BJ (cell line): ENCODE results near the gene NTPCR. TPM values are rescaled to one million over a fixed set of nuclear protein-coding genes. Genes with fewer than 3 reads are reported as not detected.

Experiments used
- CTCF ChIA-PET: fragments of 350-600 bp; formaldehyde crosslinking; extraction: SDS; loops from one replicate; lab custom pipeline; 2021; ENCODE audit warnings: antibody characterized with exemption, inconsistent platforms; lab: Yijun Ruan, JAX
- POLR2A ChIA-PET: fragments of 300-600 bp; sonication (Branson Sonifier 250); formaldehyde crosslinking; extraction: SDS; loops from one replicate; lab custom pipeline; 2021; ENCODE audit warnings: antibody characterized with exemption; lab: Charles Lee
- DNase-seq: peaks from one replicate; pipeline ENCODE4 v3.0.0-alpha.2; 2011; ENCODE audit warnings: low read depth
- H3K27me3 ChIP-seq: 2 replicates; pipeline ENCODE4 v1.6.0; 2011; ENCODE audit warnings: low read length; ENCODE audit not compliant: control insufficient read depth, insufficient read depth
- H3K36me3 ChIP-seq: 2 replicates; pipeline ENCODE4 v1.5.1; 2011; ENCODE audit warnings: low read length; ENCODE audit not compliant: control insufficient read depth, insufficient read depth
- H3K4me3 ChIP-seq: 2 replicates; pipeline ENCODE4 v1.5.1; 2011; ENCODE audit warnings: low read depth, mild to moderate bottlenecking, control low read depth, low read length
- polyA plus RNA-seq: library from polyadenylated mRNA; depleted of rRNA; stranded (reverse); fragments of >200 nt; gene quantifications from 2 replicates; pipeline ENCODE4 v1.2.3, GENCODE V29; 2011
- TF ChIP-seq, protein P1 (sequence below): IDR thresholded peaks from 2 replicates; pipeline ENCODE4 v1.5.1; 2011; ENCODE audit warnings: low read depth, mild to moderate bottlenecking, control low read depth, inconsistent platforms, low read length, moderate library complexity; ENCODE audit not compliant: insufficient read depth

NTPCR gene
- polyA plus RNA-seq, 1 experiment, result 23.4 TPM

DNA sequence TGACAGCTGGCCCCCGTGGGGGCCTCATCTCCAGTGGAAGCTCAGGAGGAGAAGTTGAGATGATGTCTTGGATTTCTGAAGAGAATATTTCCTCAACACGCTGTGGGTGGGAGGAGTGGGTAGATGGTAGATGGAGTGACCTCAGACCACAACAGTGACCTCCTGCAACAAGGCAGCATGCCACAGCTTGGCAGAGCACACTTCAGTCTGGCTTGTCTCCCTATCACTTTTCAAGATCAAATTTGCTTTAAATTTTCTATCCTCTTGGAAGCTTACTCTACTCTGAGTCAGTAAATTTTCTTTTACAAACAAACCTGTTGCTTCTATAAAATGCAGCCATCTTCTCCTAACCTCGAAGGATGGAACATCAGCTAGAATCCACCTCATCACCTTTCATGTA is 59.7 kb downstream of the NTPCR start:
- DNase-seq, result no peak
- POLR2A ChIA-PET, result no interaction called here
- Histone ChIP-seq H3K27me3 (no peaks in the 10 kb centered on the region), H3K4me3 (no peak overlapping the region), H3K36me3 (peaks cover 2% of the 10 kb centered on the region; the same call in 1 of the 2 replicates)
- CTCF ChIA-PET, result interaction anchor here (1.4 kb wide), 1 partner anchor 94 kb away, joined by 3 read pairs; no protein-coding TSS in a partner anchor
- TF ChIP-seq, protein P1, sequence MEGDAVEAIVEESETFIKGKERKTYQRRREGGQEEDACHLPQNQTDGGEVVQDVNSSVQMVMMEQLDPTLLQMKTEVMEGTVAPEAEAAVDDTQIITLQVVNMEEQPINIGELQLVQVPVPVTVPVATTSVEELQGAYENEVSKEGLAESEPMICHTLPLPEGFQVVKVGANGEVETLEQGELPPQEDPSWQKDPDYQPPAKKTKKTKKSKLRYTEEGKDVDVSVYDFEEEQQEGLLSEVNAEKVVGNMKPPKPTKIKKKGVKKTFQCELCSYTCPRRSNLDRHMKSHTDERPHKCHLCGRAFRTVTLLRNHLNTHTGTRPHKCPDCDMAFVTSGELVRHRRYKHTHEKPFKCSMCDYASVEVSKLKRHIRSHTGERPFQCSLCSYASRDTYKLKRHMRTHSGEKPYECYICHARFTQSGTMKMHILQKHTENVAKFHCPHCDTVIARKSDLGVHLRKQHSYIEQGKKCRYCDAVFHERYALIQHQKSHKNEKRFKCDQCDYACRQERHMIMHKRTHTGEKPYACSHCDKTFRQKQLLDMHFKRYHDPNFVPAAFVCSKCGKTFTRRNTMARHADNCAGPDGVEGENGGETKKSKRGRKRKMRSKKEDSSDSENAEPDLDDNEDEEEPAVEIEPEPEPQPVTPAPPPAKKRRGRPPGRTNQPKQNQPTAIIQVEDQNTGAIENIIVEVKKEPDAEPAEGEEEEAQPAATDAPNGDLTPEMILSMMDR, result no peak

DNA sequence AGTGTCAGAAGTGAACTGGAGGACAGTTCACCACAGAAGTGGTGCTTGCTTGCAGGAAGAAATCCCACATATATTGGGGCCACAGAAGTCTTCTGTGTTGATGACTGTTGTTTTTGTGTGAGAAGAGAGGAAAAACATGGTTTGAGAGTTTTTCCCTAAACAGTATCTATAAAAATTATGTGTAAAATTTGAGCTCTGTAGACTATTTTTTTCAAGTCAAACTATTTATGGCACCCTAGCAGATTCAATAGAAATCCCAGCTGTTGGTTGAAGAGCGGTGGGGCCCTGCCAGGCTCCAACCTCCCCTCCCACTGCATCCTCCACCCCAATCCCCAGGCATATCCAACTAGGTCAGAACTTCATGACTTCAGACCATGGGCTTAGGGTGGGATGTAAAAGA is 61.6 kb downstream of the NTPCR start:
- TF ChIP-seq, protein P1, result no peak
- Histone ChIP-seq H3K36me3 (peaks cover 2% of the 10 kb centered on the region; the same call in 1 of the 2 replicates), H3K27me3 (no peaks in the 10 kb centered on the region), H3K4me3 (no peak overlapping the region)
- POLR2A ChIA-PET, result no interaction called here
- CTCF ChIA-PET, result interaction anchor here (1.1 to 2.2 kb wide), 2 partner anchors 12 to 14 kb away, joined by 3 to 6 read pairs; no protein-coding TSS in a partner anchor
- DNase-seq, result no peak

GRCh38 chr1:233015965-233016364 is 65.6 kb downstream of the NTPCR start:
- CTCF ChIA-PET, result no interaction called here
- TF ChIP-seq, protein P1, result no peak
- DNase-seq, result no peak
- no peaks in the 10 kb centered on the region for H3K27me3 ChIP-seq
- peaks cover 2% of the 10 kb centered on the region; the same call in 1 of the 2 replicates for H3K36me3 ChIP-seq
- POLR2A ChIA-PET, result no interaction called here
- H3K4me3 ChIP-seq, result no peak overlapping the region

- Histone ChIP-seq H3K36me3 (peaks cover 2% of the 10 kb centered on the region; the same call in 1 of the 2 replicates), H3K27me3 (no peaks in the 10 kb centered on the region), H3K4me3 (no peak overlapping the region)
- ChIA-PET CTCF (no interaction called here), POLR2A (no interaction called here)
- TF ChIP-seq, protein P1, result no peak
- no peak for DNase-seq
These were observed 66.4 kb downstream of the NTPCR start for GRCh38 chr1:233016798-233017197.

- CTCF ChIA-PET, result no interaction called here
- no peaks in the 10 kb centered on the region for H3K36me3 ChIP-seq
- TF ChIP-seq, protein P1, result no peak
- H3K4me3 ChIP-seq, result no peak overlapping the region
- POLR2A ChIA-PET, result no interaction called here
- no peak for DNase-seq
- no peaks in the 10 kb centered on the region for H3K27me3 ChIP-seq
These were observed 68.7 kb downstream of the NTPCR start for GRCh38 chr1:233019083-233019482.
